HG02763 (cell line): Measurements from ENCODE around the gene PRMT1.

Experiments used
- ATAC-seq: cut with Tn5 transposase; IDR thresholded peaks from one replicate; pipeline ENCODE4 v1.9.1; 2021; ENCODE audit warnings: mild to moderate bottlenecking, moderate library complexity; ENCODE audit not compliant: unreplicated experiment

PRMT1 gene

DNA sequence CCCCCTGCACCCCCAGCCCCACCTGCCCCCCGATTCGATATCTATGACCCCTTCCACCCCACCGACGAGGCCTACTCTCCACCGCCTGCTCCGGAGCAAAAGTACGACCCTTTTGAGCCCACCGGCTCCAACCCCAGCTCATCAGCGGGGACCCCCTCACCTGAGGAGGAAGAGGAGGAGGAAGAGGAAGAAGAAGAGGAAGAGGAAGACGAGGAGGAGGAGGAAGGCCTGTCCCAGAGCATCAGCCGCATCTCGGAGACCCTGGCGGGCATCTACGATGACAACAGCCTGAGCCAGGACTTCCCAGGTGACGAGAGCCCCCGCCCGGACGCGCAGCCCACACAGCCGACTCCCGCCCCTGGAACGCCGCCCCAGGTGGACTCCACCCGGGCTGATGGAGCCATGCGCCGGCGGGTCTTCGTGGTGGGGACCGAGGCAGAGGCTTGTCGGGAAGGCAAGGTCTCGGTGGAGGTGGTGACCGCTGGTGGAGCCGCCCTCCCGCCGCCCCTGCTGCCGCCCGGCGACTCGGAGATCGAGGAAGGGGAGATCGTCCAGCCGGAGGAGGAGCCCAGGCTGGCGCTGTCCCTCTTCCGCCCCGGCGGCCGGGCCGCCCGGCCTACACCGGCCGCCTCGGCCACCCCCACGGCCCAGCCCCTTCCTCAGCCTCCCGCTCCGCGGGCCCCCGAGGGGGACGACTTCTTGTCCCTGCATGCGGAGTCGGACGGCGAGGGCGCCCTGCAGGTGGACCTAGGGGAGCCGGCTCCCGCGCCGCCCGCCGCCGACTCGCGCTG lies 25.8 kb upstream of the PRMT1 start:
- no peak for ATAC-seq

DNA sequence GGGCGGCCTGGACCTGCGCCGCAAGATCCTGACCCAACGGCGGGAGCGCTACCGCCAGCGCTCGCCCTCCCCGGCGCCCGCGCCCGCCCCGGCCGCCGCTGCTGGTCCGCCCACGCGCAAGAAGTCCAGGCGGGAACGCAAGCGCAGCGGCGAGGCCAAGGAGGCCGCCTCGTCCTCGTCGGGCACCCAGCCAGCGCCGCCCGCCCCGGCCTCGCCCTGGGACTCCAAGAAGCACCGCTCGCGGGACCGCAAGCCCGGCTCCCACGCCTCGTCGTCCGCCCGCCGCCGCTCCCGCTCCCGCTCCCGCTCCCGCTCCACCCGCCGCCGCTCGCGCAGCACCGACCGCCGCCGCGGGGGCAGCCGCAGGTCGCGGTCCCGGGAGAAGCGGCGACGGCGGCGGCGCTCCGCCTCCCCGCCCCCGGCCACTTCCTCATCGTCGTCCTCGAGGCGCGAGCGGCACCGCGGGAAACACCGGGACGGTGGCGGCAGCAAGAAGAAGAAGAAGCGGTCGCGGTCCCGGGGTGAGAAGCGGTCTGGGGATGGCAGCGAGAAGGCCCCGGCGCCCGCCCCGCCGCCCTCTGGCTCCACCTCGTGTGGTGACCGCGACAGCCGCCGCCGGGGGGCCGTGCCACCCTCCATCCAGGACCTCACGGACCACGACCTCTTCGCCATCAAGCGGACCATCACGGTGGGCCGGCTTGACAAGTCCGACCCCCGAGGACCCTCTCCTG lies 25.1 kb upstream of the PRMT1 start:
- ATAC-seq = no peak

DNA sequence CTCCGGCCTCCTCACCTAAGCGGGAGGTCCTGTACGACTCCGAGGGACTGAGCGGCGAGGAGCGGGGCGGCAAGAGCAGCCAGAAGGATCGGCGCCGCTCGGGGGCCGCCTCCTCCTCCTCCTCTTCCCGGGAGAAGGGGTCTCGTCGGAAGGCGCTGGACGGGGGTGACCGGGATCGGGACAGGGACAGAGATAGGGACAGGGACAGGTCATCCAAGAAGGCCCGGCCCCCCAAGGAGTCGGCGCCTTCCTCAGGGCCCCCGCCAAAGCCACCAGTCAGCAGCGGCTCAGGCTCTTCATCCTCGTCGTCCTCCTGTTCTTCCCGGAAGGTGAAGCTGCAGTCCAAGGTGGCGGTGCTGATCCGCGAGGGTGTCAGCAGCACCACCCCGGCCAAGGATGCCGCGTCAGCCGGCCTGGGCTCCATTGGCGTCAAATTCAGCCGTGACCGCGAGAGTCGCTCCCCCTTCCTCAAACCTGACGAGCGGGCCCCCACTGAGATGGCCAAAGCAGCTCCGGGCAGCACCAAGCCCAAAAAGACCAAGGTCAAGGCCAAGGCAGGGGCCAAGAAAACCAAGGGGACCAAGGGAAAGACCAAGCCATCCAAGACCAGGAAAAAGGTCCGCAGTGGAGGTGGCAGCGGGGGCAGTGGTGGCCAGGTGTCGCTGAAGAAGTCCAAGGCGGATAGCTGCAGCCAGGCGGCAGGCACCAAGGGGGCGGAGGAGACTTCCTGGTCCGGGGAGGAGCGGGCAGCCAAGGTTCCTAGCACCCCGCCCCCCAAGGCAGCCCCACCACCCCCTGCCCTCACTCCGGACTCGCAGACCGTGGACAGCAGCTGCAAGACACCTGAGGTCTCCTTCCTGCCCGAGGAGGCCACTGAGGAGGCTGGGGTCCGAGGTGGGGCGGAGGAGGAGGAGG lies 24.3 kb upstream of the PRMT1 start:
- ATAC-seq = no peak

DNA sequence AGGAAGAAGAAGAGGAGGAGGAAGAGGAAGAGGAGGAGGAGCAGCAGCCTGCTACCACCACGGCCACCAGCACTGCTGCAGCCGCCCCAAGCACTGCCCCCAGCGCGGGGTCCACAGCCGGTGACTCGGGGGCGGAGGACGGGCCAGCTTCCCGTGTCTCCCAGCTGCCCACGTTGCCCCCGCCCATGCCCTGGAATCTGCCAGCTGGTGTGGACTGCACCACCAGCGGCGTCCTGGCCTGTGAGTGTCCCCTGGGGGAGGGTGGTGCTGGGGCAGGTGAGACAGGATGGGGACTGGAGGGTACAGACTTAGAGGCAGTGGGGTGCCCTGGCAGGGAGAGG lies 23.6 kb upstream of the PRMT1 start:
- ATAC-seq = no peak

DNA sequence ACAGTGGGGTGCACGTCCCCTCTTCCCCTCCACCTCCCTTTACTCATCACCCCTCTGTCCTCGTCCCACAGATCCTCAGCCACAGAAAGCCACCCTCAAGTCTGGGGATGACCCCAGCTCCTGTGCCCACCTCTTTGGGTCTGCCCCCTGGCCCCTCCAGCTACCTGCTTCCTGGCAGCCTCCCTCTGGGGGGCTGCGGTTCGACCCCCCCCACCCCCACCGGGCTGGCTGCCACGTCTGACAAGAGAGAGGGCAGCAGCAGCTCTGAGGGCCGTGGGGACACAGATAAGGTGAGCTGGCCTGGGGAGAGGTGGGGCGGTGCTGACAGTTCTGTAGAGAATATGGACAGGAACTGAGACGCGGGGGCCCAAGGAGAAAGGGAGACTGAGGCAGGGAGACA lies 22.5 kb upstream of the PRMT1 start:
- ATAC-seq = no peak

DNA sequence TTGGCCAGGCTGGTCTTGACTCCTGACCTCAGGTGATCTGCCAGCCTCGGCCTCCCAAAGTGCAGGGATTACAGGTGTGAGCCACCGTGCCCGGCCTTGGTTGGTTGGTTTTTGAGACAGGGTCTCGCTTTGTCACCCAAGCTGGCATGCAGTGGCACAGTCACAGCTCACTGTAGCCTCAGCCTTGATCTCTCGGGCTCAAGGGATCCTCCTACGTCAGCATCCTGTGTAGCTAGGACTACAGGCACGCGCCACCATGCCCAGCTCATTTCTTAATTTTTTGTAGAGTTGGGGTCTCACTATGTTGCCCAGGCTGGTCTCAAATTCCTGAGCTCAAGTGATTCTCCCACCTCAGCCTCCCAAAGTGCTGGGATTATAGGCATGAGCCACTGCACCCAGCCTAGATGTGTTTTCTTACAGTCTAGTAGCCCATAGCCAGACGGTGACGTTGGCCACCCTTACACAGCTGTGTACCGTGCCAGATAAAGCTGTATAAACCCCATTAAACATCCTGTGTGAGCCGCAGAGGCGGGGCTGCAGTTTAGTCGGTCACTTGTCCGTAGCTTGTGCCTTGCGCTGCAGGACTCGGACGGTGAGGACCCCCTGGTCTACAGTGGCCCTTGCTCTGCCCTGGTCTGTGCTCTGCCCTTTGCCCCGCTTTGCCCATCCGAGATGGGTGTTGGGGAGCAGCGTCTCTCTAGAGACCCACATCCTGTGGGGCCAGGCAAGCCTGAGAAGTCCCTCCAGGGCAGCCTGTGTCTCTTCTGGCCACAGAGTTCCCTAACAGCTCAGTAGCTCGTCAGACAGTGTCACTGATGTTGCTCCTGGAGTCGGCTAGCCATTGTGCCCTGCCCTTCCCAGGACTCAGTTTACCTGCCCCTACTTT lies 21.3 kb upstream of the PRMT1 start:
- ATAC-seq = no peak

DNA sequence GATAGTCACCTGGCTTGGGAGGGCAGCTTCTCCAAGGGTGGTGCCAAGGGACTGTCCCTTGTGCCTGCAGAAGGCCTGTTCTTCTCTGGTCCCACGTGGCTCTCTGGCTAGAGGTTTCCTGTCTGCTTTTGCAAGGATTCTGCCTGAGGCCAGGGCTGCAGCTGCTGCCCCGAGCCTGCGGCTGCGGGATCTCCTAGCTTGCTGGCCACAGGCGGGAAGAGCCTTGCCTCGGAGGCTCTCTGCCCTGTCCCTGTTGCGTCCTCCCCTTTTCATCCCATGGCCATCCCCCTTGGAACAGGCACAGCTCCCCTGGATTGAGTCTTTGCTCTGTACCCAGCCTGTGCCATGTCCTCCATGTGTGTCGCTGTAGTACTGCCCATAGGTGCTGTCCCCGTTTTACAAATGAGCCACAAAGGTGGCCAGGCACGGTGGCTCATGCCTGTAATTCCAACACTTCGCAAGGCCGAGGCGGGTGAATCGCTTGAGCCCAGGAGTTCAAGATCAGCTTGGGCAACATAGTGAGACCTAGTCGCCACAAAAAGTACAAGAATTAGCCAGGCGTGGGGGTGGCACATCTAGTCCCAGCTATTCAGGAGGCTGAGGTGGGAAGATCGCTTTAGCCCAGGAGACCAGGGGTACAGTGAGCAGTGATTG lies 20.5 kb upstream of the PRMT1 start:
- ATAC-seq = no peak

DNA sequence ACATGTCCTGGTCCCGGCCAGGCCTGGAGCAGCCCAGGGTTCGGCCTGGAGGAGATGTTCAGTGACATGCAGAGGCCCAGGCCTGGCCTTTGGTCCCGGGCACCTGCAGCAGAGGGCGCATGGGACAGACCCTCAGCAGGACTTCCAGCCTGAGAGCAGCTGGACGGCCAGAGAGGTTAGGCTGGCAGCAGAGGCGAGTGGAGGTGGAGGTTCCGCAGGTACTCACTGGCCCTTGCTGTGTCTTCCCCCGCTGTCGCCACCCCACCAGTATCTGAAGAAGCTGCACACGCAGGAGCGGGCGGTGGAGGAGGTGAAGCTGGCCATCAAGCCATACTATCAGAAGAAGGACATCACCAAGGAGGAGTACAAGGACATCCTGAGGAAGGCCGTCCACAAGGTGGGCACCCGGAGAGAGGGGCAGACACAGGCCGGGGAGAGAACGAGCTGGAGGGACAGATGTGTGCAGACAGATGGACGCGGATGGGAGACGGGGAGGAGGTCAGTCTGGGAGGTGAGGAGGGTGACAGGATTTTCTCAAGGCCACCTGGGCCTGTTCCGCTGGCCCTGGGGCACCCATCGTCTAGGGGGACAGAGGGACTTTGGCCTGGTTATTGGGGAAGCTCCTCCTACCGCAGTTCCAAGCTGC lies 19.5 kb upstream of the PRMT1 start:
- no peak for ATAC-seq

DNA sequence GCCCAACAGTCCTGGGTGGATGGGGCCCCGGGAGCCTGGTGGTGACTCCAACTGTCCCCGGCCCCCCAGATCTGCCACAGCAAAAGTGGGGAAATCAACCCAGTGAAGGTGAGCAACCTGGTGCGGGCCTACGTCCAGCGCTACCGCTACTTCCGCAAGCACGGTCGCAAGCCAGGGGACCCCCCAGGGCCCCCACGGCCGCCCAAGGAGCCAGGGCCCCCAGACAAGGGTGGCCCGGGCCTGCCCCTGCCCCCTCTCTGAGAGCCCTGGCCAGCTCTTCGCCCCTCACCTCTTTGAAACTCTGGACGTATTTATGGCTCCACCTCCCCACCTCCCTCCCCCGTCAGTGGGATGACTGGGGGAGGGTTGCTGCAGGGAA lies 18.9 kb upstream of the PRMT1 start:
- ATAC-seq = no peak

DNA sequence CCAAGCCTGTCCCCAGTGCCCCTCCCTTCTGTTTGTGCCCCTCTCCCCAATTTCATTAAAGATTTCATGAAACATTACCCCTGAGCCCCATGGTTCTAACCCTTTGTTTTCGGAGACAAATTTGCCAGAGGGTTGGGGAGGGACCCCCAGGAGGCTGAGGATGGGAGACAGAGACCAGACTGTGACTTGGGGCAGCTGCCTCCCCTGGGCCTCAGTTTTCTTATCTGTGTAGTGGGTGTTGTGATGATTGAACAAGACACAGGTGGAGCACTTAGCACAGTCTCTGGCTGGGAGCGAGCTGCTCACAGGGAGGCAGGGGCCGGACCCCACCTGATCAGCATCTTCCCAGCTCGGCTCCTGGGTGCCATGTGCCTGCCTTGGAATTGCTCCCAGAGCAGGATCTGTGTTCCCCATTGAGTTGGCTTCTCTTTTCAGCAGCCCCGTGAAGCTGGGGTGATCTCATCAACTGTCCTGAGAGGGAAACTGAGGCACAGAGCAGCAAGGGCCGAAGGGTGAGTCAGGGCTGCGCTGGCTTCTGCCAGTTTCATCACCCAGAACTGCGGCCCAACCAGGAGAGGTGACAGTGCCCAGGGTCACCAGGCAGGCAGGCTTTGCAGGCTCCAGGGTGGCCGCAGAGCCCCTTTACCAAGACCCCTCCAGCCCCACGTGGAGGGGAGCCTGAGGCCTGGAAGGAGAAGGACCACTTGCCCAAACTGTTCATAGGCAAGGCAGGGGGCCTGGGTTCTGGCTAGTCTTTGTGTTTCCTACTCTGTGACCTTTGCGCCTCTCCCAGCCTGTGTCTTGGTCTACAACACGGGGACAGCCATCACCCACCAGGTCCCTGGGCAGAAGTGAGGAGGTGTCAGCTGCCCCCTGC lies 18.3 kb upstream of the PRMT1 start:
- no peak for ATAC-seq

DNA sequence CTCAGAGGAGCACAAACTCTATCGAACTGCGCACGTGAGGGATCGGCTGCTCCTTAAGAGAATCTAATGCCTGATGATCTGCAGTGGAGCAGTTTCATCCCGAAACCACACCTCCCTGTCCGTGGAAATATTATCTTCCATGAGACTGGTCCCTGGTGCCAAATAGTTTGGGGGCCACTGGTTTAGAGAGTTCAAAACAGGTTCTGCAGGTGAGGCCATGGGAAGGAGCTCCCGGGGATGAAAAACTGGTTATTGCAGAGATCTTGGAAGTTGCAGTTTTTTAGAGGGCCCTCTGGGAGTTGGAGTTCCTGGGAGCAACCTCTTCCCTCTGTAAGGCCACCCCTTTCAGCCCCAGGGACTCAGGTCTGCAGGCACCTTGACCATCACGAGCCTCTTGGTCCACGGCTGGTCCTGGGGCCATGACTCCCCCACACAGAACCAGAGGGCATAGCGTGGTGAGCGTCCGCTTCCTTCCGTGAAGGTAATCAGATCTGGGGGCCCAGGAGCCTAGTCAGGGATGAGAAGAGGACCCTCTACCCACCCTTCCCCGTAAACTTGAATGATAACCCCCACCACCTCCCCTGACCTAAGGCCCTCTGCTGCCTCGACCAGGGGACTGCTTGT lies 16.6 kb upstream of the PRMT1 start:
- ATAC-seq = no peak

DNA sequence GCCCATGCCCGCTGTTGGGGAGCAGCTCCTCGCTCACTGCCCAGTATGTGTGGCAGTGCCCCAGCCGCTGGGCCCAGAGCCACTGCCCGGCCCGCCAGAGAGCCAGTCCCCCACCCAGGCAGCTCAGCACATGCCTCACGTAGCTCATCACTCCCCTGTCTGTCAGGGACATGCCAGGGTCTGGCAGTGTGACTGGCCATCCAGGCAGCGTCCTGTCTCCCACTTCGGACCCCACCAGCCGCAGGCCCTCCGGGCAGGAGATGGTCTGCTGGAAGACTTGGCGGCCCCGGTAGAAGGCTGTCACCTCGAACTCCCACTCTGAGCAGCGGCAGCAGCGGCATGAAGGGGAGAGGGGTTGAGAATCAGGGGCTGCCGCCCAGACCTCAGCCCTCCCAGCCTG lies 15.1 kb upstream of the PRMT1 start:
- no peak for ATAC-seq

DNA sequence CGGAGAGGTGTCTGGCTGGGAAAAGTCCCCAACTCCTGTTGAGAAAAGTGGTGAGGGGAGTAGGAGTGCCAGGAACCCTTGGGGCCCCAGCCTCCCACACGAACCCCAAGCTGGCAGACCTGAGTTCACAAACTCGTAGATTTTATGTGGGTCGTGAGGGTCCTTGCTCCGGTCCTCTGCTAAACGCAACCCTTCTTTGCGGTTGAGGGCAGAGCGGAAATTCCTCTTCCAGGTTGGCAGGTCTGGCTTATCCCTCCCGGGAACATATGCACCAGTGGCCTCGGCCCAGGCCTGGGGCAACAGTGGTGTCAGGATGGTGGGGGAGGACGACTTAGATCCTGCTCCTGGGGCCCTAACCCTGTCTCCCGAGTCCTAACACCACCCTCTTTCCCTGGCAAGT lies 13.8 kb upstream of the PRMT1 start:
- ATAC-seq = no peak

DNA sequence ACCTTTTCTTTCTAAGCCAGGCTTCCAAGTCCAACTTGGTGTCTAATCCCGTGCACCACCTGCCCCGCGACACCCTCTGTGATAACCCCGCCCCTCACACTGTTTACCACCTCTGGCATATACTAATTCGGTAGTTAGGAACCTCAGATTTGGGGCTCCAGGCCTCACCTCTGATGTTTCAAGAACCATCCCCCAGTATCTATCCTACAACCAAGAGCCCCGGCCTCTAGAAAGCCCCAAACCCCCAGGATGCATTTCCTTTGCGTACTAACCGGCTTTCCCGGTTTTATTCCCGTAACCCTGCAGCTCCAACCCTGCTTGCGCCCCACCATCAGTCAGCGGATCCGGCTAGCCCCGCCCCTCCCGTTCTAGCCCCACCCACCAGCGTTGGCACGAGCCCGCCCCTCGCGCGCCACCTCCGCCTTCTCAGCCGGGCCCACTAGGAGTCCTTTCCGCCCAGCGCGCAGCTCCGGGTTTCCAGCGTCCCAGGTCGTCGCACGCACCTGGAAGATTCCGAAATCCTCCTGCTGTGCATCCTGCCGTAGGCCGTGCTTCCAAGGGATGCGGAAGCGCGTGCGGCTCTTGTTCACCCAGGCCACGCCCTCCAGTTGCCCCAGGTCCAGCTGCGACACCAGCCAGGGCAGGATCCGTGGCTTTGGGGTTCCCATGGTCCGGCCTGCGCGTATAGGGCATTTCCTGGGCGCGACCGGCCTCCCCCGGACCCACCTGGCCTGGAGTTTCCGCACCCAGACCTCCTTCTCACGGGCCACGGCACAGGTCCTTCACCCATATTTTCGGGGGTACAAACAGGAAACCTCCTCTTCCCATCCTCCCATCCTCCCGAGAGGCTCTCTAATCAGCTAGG lies 12.7 kb upstream of the PRMT1 start:
- ATAC-seq = peak; percentile 34

DNA sequence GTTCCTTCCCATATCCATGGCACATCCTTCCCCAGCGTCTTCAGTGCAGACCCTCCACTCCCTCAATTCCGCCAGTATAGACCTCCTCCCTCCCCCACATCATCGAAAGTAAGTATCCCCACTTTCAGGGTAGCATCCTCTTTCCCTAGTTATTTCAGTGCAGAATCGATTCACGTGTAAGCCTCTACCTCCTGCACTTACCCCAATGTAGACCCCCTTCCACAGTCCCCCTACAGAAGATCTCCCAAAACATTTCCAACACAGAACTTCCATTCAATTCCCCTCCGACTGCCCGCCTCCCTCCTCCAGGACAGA lies 12.1 kb upstream of the PRMT1 start:
- no peak for ATAC-seq

DNA sequence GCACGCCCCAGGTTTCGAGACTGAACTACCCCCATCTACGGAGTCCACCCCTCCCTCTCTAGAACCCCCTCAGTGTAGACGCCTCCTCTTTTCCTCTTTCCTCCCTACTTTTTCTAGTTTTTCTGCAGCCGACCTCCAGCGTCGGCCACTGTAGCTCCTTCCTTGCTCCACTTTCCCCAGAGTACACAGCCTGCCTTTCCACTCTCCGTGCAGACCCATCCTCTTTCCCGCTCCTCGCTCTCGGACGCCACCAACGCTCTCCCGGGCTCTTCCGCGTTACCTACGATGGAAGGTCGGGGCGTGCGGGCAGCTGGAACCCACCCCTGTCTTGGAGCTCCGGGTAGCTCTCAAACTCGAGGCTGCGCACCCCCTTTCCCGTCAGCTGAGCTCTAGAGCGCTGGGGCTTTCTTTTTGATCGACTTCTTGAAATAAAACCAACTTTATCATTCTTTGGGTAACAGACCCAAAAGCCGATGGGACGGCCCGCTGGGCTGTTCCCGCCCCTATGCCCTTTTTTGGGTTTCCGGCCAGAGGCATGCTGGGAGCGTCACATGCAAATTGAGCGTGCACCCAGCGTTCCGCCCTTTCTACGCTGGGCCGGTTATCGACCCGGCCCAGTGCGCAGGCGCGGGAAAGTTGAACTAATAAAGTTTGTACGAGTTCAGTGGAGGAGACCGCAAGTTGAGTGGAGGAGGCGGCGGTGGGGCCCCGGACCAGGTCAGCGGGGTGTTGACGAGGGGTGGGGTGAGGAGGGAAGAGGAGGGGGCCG lies 11.5 kb upstream of the PRMT1 start, which contains the start of the genes BCL2L12 and IRF3:
TSS of gene BCL2L12 (plus strand) at position 583 of the 769 bp plus-strand sequence. CDS start 760 bp downstream, outside the sequence.
TSS of gene IRF3 (minus strand) at position 507 of the 769 bp plus-strand sequence. CDS start 1,019 bp downstream, outside the sequence.
- peak; percentile 83 for ATAC-seq

DNA sequence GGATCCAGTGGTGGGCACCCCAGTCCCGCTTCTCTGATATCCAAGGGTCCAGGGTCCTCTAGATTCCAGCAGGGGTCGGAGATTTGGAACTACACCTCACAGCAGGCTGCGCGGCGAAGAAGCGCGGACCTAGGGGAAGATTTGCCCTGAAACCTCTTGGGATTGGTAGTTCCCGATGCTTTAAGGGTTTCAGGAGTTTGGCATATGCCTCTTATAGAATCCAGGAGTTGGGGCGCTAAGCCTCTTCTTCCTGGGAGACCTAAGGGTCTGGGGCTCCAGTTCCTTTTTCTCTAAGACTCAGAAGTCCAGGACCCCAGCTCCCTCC lies 11.0 kb upstream of the PRMT1 start:
- ATAC-seq = no peak
